RWPE1 (cell line): ENCODE results near the gene ZNF224.

Experiments used
- CTCF ChIA-PET: fragments of 350-600 bp; sonication (Branson Sonifier 250); formaldehyde crosslinking; extraction: SDS; loops from one replicate; lab custom pipeline; 2021; lab: Yijun Ruan, JAX
- POLR2A ChIA-PET: fragments of 400-600 bp; formaldehyde crosslinking; extraction: SDS; loops from one replicate; lab custom pipeline; 2020; ENCODE audit warnings: antibody characterized with exemption; ENCODE audit not compliant: low non-redundant PET; lab: Yijun Ruan, JAX
- DNase-seq: peaks from one replicate; pipeline ENCODE4 v3.0.0; 2012; ENCODE audit warnings: low spot score
- H3K27ac ChIP-seq: fragments of 450-650 bp; 2 replicates; pipeline ENCODE4 v1.5.1; 2017
- TF ChIP-seq, protein P1 (sequence below): fragments of 450-650 bp; conservative IDR thresholded peaks from 2 replicates; pipeline ENCODE4 v1.5.1; 2017; ENCODE audit warnings: low read depth, mild to moderate bottlenecking

Gene ZNF224

DNA sequence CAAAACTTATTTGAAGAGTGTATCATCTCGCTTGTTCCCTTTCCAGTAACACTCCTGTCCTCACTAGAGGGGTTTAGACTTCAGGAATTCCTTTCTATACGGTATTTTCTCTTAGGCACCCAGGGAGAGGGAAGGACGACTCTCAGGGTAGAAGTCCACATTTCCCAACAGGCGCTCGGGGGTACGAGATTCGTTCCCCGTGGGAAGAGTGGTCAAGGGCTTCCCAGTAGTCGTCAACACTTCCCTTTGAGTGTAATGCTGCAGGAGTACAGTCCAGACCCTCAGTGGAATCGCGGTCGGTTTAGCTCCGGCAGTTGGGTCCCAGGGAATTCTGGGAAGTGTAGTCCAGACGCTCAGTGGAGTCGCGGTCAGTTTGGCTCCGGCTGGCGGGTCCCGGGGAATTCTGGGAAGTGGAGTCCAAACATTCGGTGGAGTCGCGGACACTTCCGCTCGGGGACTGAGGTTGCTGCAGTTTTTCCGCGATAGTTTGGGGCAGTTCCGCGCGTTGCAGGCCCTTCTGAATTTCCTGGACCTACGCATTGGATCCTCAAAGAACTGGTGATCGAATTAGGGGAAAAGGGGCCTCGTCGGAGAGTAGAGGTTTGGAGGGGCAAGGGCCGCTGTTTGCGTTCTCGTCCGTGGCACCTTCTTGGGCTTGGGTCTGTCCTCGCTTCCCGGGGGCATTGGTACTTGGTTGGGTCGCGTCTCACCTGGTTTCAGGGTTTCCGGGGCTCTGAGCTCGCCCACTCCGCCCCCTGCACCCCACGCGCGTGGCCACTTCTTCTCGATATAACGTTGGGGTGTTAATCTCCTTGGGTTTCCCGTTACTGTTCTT lies at the start of gene ZNF224:
Gene ZNF224 (plus strand): TSS at position 431 of the 835 bp plus-strand sequence. CDS start 3,513 bp downstream, outside the sequence.
- peak within 1 kb of the TSS; percentile 77 for H3K27ac ChIP-seq
- TF ChIP-seq, protein P1, sequence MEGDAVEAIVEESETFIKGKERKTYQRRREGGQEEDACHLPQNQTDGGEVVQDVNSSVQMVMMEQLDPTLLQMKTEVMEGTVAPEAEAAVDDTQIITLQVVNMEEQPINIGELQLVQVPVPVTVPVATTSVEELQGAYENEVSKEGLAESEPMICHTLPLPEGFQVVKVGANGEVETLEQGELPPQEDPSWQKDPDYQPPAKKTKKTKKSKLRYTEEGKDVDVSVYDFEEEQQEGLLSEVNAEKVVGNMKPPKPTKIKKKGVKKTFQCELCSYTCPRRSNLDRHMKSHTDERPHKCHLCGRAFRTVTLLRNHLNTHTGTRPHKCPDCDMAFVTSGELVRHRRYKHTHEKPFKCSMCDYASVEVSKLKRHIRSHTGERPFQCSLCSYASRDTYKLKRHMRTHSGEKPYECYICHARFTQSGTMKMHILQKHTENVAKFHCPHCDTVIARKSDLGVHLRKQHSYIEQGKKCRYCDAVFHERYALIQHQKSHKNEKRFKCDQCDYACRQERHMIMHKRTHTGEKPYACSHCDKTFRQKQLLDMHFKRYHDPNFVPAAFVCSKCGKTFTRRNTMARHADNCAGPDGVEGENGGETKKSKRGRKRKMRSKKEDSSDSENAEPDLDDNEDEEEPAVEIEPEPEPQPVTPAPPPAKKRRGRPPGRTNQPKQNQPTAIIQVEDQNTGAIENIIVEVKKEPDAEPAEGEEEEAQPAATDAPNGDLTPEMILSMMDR: no peak
- POLR2A ChIA-PET: no interaction called here
- peak; percentile 90 for DNase-seq
- CTCF ChIA-PET: interaction anchor here (0.6 to 1.2 kb wide), 2 partner anchors 160 to 225 kb away, joined by 3 to 4 read pairs; no protein-coding TSS in a partner anchor

DNA sequence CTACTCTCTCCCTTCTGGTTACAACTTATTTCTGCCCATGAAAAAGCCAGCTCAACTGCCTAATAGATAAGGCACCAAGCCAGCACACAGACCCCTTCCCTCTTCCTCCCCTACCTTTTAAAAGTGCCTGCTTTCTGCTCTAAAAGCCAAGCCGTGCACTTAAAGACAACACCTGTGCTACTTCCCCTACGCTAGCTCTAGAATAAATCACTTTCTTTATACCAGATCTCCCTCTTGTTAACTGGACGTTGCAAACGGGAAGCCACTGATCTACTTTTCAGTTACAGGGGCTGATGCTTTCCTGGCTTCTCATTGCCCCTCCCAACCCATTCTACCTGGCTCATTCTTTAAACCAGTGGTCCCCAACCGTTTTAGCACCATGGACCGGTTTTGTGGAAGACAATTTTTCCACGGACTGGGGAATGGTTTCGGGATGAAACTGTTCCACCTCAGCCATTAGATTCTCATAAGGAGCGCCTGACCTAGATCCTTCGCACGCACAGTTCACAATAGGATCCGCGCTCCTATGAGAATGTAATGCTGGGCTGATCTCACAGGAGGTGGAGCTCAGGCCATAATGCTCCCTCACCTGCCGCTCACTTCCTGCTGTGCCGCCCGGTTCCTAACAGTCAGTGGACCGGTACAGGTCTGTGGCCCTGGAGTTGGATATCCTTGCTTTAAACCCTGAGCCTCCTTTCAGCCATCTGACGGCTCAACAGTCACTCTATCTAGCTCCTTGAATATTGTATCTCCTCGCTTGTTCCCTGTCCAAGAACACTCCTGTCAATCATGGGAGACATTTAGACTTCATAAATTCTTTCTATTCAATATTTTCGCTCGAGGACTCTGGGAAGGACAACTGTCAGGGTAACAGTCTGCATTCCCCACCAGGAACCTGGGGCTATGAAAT lies 43.2 kb upstream of the ZNF224 start:
- H3K27ac ChIP-seq: peak overlapping the region; percentile 69

GRCh38 chr19:44051650-44052402 lies 42.3 kb upstream of the ZNF224 start, which contains the start of gene ZNF223:
TSS of gene ZNF223 (plus strand) at chr19:44052036. CDS start at chr19:44055177, 3,141 bp downstream.
- TF ChIP-seq, protein P1: no peak
- peak within 1 kb of the TSS; percentile 69 for H3K27ac ChIP-seq
- ChIA-PET POLR2A (interaction anchor here (0.6 kb wide), 1 partner anchor 26 kb away, joined by 8 read pairs; no protein-coding TSS in a partner anchor), CTCF (no interaction called here)
- DNase-seq: peak; percentile 94

More for the DNA sequence above, 43.2 kb upstream of the ZNF224 start:
- DNase-seq: no peak
- CTCF ChIA-PET: interaction anchor here (0.6 kb wide), 1 partner anchor 155 kb away, joined by 3 read pairs; no protein-coding TSS in a partner anchor
- TF ChIP-seq, protein P1: no peak
- POLR2A ChIA-PET: interaction anchor here (0.6 kb wide), 1 partner anchor 27 kb away, joined by 8 read pairs; no protein-coding TSS in a partner anchor

- CTCF ChIA-PET: no interaction called here
- POLR2A ChIA-PET: no interaction called here
- TF ChIP-seq, protein P1: no peak
- no peak for DNase-seq
- H3K27ac ChIP-seq: no peak overlapping the region
Measured at GRCh38 chr19:44055870-44056269, 38.3 kb upstream of the ZNF224 start.

DNA sequence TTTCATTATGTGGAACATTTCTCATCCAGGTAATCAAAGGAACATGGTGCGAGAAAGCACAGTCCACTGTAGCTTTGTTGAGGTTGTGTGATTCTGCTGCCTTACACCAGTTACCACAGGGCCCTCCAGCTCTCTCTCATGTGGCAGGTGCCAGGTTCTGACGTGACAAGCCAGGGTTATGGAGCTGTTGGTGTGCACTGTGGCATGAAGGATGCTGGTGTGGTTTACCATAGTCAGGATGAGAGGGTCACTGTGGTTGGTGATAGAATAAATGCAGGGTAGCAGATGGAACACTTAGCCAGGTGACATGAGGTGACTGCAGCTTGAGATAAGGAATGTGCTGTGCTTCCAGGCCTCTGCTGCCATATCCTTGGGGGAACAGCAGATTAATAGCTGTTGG lies 34.9 kb upstream of the ZNF224 start:
- TF ChIP-seq, protein P1: no peak
- POLR2A ChIA-PET: no interaction called here
- no peak for DNase-seq
- CTCF ChIA-PET: no interaction called here
- H3K27ac ChIP-seq: no peak overlapping the region
